ENCODE measurements around the gene PEX5.

DNA sequence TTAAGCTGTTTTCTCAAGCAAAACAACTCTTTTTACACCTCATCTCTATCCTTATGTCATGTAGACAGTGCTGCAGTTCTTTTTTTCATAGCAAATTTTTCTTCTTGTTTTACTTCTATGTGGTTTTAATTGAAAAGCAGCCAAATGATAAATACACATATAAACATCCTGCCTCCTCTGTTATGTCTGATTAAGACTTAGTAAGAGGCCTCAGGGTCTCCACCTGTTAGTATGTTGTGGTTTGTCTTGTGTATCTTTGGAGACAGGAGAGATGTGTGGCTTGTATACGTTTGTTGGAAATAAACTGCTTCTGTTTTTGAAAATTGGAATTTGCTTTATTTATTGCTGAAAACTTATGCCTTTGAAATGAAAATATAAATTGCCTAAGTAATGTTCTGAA, 32.0 kb downstream of the PEX5 start:
- TF ChIP-seq YY1 (IDR thresholded peaks at IDR 0.05; ENCODE audit: insufficient read depth, insufficient read length), result no peak
- no peak for TF ChIP-seq ZNF274 (IDR thresholded peaks at IDR 0.05; ENCODE audit: low read depth, low read length)
